ACC112 (cell line): Measurements from ENCODE around the gene CGB2.
"Not testable (repeated sequence)": the region's sequence is repeated elsewhere in the genome, so short reads cannot be mapped to it uniquely, and the experiment has no call there.

Source experiments
- H2AFZ ChIP-seq: fragments of 200-600 bp; sonication (generic); one replicate; pipeline ENCODE4 v1.6.0; 2017; ENCODE audit warnings: antibody characterized with exemption, low read length; ENCODE audit not compliant: unreplicated experiment
- H3K27ac ChIP-seq: fragments of 200-600 bp; sonication (generic); 2 replicates; pipeline ENCODE4 v1.5.1; 2014; ENCODE audit warnings: low read depth, mild to moderate bottlenecking, antibody characterized with exemption, low read length, moderate library complexity
- H3K27me3 ChIP-seq: fragments of 200-600 bp; sonication (generic); 2 replicates; pipeline ENCODE4 v1.6.1; 2014; ENCODE audit warnings: mild to moderate bottlenecking, antibody characterized with exemption, low read length, moderate library complexity, mixed read lengths; ENCODE audit not compliant: insufficient read depth
- H3K36me3 ChIP-seq: fragments of 200-600 bp; sonication (generic); 2 replicates; pipeline ENCODE4 v1.6.1; 2016; ENCODE audit warnings: mild to moderate bottlenecking, antibody characterized with exemption, low read length, moderate library complexity, mixed read lengths; ENCODE audit not compliant: insufficient read depth
- H3K4me1 ChIP-seq: fragments of 200-600 bp; sonication (generic); one replicate; pipeline ENCODE4 v1.6.1; 2016; ENCODE audit warnings: low read length, mixed read lengths; ENCODE audit not compliant: insufficient read depth, unreplicated experiment, control insufficient read depth
- H3K4me3 ChIP-seq: fragments of 200-600 bp; sonication (generic); 2 replicates; pipeline ENCODE4 v1.5.1; 2014; ENCODE audit warnings: mild to moderate bottlenecking, low read depth, low read length
- H3K79me2 ChIP-seq: fragments of 200-600 bp; sonication (generic); one replicate; pipeline ENCODE4 v1.6.0; 2016; ENCODE audit warnings: low read length; ENCODE audit not compliant: control insufficient read depth, unreplicated experiment, insufficient read depth

CGB2 gene

DNA sequence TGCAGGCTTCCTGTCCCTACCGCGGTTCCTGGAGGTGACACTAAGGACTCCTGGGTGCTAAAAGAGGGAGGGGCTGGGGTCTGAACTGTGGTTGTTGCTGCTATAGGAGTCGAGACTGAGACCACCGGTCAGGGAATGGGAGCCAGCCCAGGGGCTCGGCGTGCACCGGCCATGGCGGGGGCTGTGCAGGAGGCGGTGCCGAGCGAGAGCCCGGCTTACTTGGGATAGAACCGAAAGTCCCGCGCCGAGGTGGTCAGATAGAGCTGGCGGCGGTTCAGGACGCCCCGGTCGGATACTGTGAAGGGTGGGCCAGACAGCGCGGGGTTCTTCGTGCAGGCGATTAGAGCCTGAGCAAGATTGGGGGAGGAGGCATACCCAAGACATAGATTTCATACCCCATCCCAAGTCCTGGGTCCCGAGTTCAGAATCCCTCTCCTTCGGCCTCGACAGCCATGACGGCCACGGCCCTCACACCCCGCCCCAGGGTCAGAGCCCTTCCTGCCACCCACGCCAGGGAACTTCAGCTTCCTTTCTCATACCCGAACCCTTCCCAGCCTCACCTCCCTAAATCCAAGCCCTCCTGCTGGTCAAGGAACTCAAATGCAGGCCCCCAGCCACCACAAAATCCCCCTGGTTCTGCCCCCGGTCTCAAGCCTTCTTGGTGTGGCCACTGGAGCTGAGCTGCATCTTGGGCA, 25.4 kb downstream of the CGB2 start:
- peak overlapping the region; percentile 80 for H2AFZ ChIP-seq
- not testable (repeated sequence) for H3K4me1 ChIP-seq, H3K36me3 ChIP-seq, H3K27me3 ChIP-seq, H3K79me2 ChIP-seq
- 0 out of 2 replicates have a peak overlapping the region, but pooled peaks have one; percentile 13 for H3K27ac ChIP-seq
- H3K4me3 ChIP-seq = peak overlapping the region; percentile 86

DNA sequence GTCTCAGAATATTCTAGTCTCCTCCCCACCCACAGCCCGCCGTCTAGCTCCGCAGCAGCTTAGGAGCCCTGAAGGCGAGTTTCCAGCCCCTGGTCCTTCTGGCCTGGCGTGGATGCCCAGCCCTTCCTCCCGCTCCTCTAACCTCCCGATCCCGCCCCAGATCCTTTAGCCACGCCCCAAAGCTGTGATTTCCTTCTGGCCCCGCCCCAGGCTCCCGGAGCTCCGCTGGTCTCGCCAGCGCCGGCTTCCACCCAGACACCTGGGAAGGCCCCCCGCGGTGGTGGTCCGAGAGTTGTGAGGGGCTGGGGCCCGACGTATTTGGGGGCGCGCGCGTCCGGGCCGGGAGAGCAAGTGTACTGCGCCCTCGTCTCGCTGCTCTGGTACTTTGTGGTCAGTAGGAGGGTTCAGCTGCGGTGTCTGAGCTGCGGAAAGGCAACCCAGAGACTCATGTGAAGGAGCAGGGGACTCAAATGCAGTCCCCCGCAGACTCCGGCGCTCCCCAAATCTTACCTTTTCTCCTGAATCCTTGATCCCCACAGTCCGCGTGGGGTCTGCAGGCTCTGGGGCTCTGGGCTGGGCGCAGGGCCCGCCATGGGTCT, 26.0 kb downstream of the CGB2 start, which contains the start of gene CGB7:
Gene CGB7, minus strand, starts transcription at position 114 of the 599 bp plus-strand sequence. CDS start 2,374 bp downstream, outside the sequence.
- Histone ChIP-seq H3K4me1 (no peaks in the 10 kb centered on the region), H3K79me2 (no peaks in the 10 kb centered on the region), H3K27ac (0 out of 2 replicates have a peak within 1 kb of the TSS, but pooled peaks have one; percentile 13), H2AFZ (peak within 1 kb of the TSS; percentile 80), H3K36me3 (no peaks in the 10 kb centered on the region), H3K4me3 (peak within 1 kb of the TSS; percentile 86), H3K27me3 (no peaks in the 10 kb centered on the region)

DNA sequence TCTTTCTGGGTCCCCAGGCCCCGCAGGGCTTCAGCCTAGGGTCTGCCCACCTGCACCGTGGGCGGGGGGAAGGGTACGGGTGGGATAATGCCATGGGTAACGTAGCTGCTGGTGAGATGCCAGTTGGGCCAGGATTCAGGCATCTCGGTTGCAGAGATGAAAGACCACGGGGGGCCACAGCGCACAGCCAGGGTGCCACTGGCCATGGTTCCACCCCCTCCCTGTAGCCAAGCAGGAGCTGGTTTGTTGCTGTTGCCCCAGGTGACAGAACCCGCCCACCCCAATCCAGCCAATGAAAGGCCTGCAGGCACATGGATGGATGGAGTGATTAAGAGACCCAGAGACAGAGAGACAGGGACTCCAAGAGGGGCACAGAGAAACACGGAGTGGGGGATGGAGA, 26.9 kb downstream of the CGB2 start:
- Histone ChIP-seq H3K27ac (no peak overlapping the region), H3K79me2 (no peaks in the 10 kb centered on the region), H3K27me3 (no peaks in the 10 kb centered on the region), H3K36me3 (no peaks in the 10 kb centered on the region), H3K4me3 (no peak overlapping the region), H2AFZ (no peak overlapping the region), H3K4me1 (no peaks in the 10 kb centered on the region)

DNA sequence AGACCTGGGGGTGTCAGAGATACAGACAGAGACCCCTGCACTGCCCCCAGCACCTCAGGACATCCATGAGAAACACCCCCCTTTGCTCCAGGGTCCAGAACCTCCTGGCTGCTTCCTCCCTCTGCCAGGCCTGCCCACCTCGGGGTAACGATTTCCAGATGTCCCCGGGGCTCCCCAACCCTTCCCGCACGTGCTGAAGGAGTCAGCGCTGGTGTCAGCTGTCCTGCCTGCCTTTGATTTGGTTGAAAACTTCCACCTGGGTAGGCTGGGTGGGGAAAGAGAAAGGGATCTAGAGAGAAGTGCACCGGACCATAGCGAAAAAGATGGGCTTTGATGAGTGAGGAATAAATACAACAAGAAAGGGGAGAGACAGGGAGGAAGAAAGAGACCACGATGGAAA, 27.4 kb downstream of the CGB2 start:
- Histone ChIP-seq H2AFZ (no peak overlapping the region), H3K36me3 (no peaks in the 10 kb centered on the region), H3K4me3 (no peak overlapping the region), H3K27me3 (no peaks in the 10 kb centered on the region), H3K4me1 (no peaks in the 10 kb centered on the region), H3K79me2 (no peaks in the 10 kb centered on the region), H3K27ac (no peak overlapping the region)

DNA sequence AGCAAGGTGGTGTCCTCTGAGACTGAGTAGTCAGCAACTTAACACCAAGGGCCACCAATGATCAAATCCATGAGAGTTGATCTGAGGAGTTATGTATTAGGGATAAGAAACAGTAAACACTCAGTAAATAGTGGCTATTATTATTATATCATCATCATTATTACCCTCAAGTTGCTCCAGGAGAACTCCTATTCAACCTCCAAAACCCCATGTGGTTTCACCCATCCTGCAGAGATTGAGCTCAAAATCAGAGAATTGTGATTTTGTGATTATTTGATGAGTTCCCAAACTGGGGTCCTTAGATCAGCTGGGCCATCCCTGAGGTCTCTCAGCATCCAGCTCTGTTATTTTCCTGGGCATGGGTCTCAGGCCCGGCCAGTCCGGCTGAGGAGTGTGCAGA, 29.3 kb downstream of the CGB2 start:
- H3K79me2 ChIP-seq = no peaks in the 10 kb centered on the region
- no peaks in the 10 kb centered on the region for H3K36me3 ChIP-seq
- H3K4me1 ChIP-seq = no peaks in the 10 kb centered on the region
- H3K4me3 ChIP-seq = no peak overlapping the region
- H3K27ac ChIP-seq = no peak overlapping the region
- H3K27me3 ChIP-seq = 0 out of 2 replicates have a peak, but pooled peaks cover 3% of the 10 kb centered on the region
- H2AFZ ChIP-seq = no peak overlapping the region

DNA sequence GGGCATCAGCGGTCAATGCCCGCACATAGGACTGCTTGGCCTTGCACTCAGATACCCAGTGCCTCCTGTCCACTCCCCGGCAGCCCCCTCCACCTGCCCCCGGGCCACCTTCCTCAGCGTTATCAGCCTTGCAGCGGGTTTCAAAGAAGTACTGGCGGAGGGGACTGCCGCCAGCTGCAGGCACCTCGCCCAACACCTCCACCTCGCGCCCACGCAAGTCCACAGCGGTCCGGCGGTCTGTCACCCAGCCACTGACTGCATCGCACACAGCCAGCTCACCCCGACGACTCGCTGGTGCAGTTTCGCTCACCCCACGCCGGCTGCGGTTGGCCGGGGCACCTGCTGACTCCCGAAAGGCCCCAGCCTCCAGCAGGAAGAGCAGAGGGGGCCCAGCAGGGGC, 29.8 kb downstream of the CGB2 start:
- H3K27me3 ChIP-seq = 0 out of 2 replicates have a peak, but pooled peaks cover 3% of the 10 kb centered on the region
- H3K36me3 ChIP-seq = no peaks in the 10 kb centered on the region
- no peak overlapping the region for H3K4me3 ChIP-seq
- H3K27ac ChIP-seq = no peak overlapping the region
- H3K4me1 ChIP-seq = no peaks in the 10 kb centered on the region
- H3K79me2 ChIP-seq = no peaks in the 10 kb centered on the region
- H2AFZ ChIP-seq = no peak overlapping the region

DNA sequence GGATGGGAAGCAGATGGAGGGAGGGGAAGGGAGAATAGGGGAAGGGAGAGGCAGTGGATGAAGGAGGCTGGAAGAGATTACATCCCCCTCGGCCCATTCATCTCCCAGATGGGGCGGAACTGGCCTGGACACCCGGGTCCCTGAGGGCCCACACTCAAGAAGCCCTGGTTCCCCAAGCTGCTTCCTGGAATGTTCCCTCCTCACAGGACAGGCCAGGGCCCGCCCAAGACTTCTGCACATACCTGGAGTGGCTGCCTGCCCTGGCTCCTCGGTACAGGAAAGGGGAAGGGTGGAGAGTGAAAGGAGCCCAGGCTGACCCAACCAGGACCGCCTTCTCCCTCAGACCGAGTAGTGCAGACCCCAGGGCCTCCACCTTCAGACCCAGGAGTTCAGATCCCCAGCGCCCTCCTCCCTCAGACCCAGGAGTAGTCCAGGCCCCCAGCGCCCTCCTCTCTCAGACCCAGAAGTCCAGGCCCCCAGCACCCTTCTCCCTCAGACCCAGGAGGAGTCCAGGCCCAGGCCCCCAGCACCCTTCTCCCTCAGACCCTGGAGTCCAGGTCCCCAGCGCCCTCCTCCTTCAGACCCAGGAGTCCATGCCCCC, 32.4 kb downstream of the CGB2 start:
- Histone ChIP-seq H3K4me1 (no peaks in the 10 kb centered on the region), H3K4me3 (no peak overlapping the region), H3K79me2 (no peaks in the 10 kb centered on the region), H2AFZ (no peak overlapping the region), H3K36me3 (no peaks in the 10 kb centered on the region), H3K27me3 (0 out of 2 replicates have a peak, but pooled peaks cover 3% of the 10 kb centered on the region), H3K27ac (no peak overlapping the region)

DNA sequence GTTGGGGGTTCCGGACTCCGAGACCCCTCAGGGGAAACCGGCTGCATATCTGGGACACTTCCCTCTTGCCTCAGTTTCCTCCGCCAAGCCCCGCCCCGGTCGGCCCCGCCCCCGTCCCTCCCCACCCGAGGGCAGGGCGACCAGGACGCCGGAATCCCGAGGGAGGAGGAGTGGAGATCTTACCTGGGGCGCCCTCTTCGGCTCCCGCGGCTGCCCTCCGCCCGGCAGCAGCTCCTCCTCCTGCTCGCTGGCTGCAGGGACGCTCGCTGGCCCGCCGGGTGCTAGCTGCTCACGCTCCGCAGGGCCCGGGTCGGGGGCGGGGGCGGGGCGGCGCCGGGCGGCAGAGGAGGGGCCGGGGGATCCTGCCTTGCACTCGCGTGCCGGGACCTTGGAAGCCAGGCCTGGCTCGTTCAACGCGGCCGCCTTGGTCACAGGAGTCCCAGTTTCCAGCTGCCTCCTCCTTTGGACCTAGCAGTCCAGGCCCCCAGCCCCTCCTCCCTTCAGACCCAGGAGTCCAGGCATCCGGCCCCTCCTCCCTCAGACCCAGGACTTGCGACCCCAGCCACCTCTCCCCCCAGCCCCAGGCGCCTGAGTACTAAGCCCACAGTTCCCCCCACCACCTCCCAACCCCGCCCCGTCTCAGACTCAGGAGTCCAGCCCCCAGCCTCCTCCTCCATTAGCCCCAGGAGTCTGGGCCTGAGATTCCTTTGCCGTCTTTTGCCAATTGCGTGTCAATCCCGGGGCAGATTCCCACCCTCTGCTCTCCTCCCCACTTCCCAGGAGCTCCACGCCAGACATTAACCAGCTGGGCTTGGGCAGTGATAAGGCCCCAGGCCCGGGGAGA, 33.3 kb downstream of the CGB2 start, which contains the start of gene NTF4:
Gene NTF4, minus strand, starts transcription at position 51 of the 844 bp plus-strand sequence. CDS start 2,821 bp downstream, outside the sequence.
- Histone ChIP-seq H3K4me3 (peak within 1 kb of the TSS; percentile 54), H2AFZ (no peak within 1 kb of the TSS), H3K27me3 (0 out of 2 replicates have a peak, but pooled peaks cover 3% of the 10 kb centered on the region), H3K27ac (no peak within 1 kb of the TSS), H3K4me1 (no peaks in the 10 kb centered on the region), H3K36me3 (no peaks in the 10 kb centered on the region), H3K79me2 (no peaks in the 10 kb centered on the region)

DNA sequence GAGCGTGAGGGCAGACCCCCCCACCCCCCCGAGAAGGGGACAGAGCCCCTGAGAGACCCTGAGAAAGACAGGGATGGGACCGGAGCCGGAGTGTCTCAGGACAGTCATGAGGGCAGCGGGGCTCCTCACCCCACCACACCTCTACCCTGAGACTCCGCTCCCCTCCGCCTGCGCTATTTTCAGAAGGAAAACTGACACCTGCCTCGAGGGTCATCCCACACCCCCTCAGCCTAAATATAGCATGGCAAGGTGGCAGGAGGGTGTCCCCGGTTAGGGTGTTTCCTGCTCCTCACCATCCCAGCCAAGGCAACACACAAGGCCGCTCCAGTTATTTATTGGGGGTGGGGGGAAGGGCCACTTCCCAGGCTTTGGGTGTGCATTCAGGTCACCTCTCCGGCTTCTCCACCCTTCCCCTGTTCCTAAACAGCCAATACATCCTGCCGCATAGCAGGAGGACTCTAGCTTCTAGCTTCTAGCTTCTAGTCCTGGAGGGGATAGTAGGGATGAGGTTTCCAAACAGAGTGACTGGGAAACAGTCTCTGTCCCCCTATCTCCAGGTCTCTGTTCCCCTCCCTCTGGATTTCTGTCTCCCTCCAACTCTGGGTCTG, 34.3 kb downstream of the CGB2 start:
- no peaks in the 10 kb centered on the region for H3K4me1 ChIP-seq
- H3K27me3 ChIP-seq = 0 out of 2 replicates have a peak, but pooled peaks cover 3% of the 10 kb centered on the region
- H3K27ac ChIP-seq = no peak overlapping the region
- H3K36me3 ChIP-seq = no peaks in the 10 kb centered on the region
- no peak overlapping the region for H2AFZ ChIP-seq
- no peak overlapping the region for H3K4me3 ChIP-seq
- no peaks in the 10 kb centered on the region for H3K79me2 ChIP-seq

DNA sequence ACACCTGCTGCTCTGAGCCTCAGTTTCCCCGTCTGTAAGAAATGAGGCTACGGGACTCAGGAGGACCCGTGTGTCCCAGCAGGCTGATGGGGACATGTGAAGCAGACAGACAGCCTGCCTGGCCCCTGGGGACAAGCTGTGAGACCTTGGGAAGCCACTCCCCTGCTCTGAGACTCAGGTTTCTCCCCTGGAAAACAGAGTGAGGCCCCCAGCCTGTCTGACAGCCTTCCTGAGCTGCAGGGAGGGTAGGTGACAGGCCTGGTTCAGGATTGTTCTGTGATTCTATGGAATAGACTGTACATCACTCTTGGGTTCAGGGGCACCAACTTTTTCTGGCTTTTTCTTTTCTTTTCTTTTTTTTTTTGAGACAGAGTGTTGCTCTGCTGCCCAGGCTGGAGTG, 35.9 kb downstream of the CGB2 start:
- no peaks in the 10 kb centered on the region for H3K36me3 ChIP-seq
- H2AFZ ChIP-seq = no peak overlapping the region
- no peak overlapping the region for H3K27ac ChIP-seq
- peaks cover 12% of the 10 kb centered on the region; the same call in 1 of the 2 replicates for H3K27me3 ChIP-seq
- H3K4me3 ChIP-seq = no peak overlapping the region
- H3K4me1 ChIP-seq = no peaks in the 10 kb centered on the region
- H3K79me2 ChIP-seq = no peaks in the 10 kb centered on the region
